ENCODE data around the gene ATP1B1. TPM values are rescaled to one million over a fixed set of nuclear protein-coding genes. Genes with fewer than 3 reads are reported as not detected.

ATP1B1 gene
- total RNA-seq, 1 experiment from 2014 or later, result 91.9 TPM

- no peak for DNase-seq (ENCODE audit: extremely low read depth, low read depth)
Observed at GRCh38 chr1:169180174-169180573, 73.7 kb downstream of the ATP1B1 start.

Small RNA genes lying within 50 kb of the gene (small RNA-seq; reads per million reads assigned to genes)
- 0 reads per million in 2 experiments for gene RNA5SP66

All from NCI-H460 (cell line).